Head of caudate nucleus (tissue), 42 donors: ENCODE data around the gene DNAJC3.
"Not testable (repeated sequence)": the region's sequence is repeated elsewhere in the genome, so short reads cannot be mapped to it uniquely, and the experiment has no call there.

Experiments
- DNase-seq, 42 donors: peaks; one replicate each; pipeline versions ENCODE4 v3.0.0 to v3.0.0-alpha.2; 2020 to 2021; ENCODE audit warnings: mixed read lengths in 7 of 42
- intact Hi-C: fragments of 100-400 bp; cut with DNase I; formaldehyde crosslinking; loops from one replicate; pipeline ENCODE4 v1.15.0; 2022

DNAJC3 gene

GRCh38 chr13:95660981-95661581, 15.9 kb upstream of the DNAJC3 start:
- intact Hi-C loops, result no loop called here
- DNase-seq, result peak in 3 of 42 donors; percentile 17 to 26 (median 24)

- intact Hi-C loops, result not testable (repeated sequence)
These were observed 9.7 kb upstream of the DNAJC3 start for GRCh38 chr13:95667235-95667634.

GRCh38 chr13:95671597-95671996, 5.3 kb upstream of the DNAJC3 start:
- intact Hi-C loops, result no loop called here
- DNase-seq, result no peak

More at GRCh38 chr13:95667235-95667634, 9.7 kb upstream of the DNAJC3 start:
- not testable (repeated sequence) for DNase-seq

- intact Hi-C loops, result no loop called here
- peak in 6 of 42 donors; percentile 2 to 37 (median 16) for DNase-seq
These were observed 706 bp upstream of the DNAJC3 start for GRCh38 chr13:95676105-95676761.

- intact Hi-C loops, result no loop called here
- peak in 14 of 42 donors; percentile 4 to 71 (median 16) for DNase-seq
These were observed 776 bp downstream of the DNAJC3 start for GRCh38 chr13:95677564-95678266.

GRCh38 chr13:95678967-95679366, 2.0 kb downstream of the DNAJC3 start:
- intact Hi-C loops, result no loop called here
- DNase-seq, result no peak

GRCh38 chr13:95679722-95680121, 2.8 kb downstream of the DNAJC3 start:
- intact Hi-C loops, result no loop called here
- no peak for DNase-seq

- no peak for DNase-seq
- intact Hi-C loops, result no loop called here
These were observed 7.5 kb downstream of the DNAJC3 start for GRCh38 chr13:95684418-95684817.

- DNase-seq, intact Hi-C loops: not testable (repeated sequence)
These were observed 8.0 kb downstream of the DNAJC3 start for GRCh38 chr13:95684960-95685359.

- no peak for DNase-seq
- intact Hi-C loops, result no loop called here
These were observed 12.6 kb downstream of the DNAJC3 start for GRCh38 chr13:95689582-95689926.

GRCh38 chr13:95690986-95691385, 14.0 kb downstream of the DNAJC3 start:
- DNase-seq, intact Hi-C loops: not testable (repeated sequence)

- DNase-seq, result no peak
- intact Hi-C loops, result no loop called here
These were observed 20.2 kb downstream of the DNAJC3 start for GRCh38 chr13:95697052-95697680.

GRCh38 chr13:95698047-95698749, 21.3 kb downstream of the DNAJC3 start:
- DNase-seq, result no peak
- intact Hi-C loops, result no loop called here

- intact Hi-C loops, result no loop called here
- no peak for DNase-seq
These were observed 26.6 kb downstream of the DNAJC3 start for GRCh38 chr13:95703576-95703975.

- intact Hi-C loops, result no loop called here
- no peak for DNase-seq
These were observed 27.6 kb downstream of the DNAJC3 start for GRCh38 chr13:95704510-95704909.

- DNase-seq, result no peak
- intact Hi-C loops, result no loop called here
These were observed 29.4 kb downstream of the DNAJC3 start for GRCh38 chr13:95706356-95706755.

- intact Hi-C loops, result no loop called here
- DNase-seq, result no peak
These were observed 30.1 kb downstream of the DNAJC3 start for GRCh38 chr13:95707035-95707434.

GRCh38 chr13:95707442-95708390, 30.8 kb downstream of the DNAJC3 start:
- intact Hi-C loops, result no loop called here
- no peak for DNase-seq
